ENCODE measurements around the gene INO80.

Gene INO80

DNA sequence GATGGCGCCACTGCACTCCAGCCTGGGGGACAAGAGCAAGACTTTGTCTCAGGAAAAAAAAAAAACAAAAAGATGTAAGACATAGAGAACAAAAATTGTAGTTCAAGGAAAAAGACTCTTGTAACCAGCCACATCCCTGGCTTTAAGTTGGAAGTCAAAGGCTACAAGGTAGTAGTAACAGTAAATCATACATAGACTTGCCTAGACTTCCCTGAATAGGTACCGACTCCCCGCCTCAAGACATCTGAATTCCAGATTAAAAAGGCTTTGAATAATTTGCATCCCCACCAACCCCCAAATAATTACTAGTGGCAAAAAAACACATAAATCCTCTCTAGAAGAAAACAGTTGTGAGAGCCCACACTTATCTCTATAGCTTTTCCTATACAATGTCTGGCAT is 55.6 kb downstream of the INO80 start:
- TF ChIP-seq, protein P1, sequence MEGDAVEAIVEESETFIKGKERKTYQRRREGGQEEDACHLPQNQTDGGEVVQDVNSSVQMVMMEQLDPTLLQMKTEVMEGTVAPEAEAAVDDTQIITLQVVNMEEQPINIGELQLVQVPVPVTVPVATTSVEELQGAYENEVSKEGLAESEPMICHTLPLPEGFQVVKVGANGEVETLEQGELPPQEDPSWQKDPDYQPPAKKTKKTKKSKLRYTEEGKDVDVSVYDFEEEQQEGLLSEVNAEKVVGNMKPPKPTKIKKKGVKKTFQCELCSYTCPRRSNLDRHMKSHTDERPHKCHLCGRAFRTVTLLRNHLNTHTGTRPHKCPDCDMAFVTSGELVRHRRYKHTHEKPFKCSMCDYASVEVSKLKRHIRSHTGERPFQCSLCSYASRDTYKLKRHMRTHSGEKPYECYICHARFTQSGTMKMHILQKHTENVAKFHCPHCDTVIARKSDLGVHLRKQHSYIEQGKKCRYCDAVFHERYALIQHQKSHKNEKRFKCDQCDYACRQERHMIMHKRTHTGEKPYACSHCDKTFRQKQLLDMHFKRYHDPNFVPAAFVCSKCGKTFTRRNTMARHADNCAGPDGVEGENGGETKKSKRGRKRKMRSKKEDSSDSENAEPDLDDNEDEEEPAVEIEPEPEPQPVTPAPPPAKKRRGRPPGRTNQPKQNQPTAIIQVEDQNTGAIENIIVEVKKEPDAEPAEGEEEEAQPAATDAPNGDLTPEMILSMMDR (IDR thresholded peaks at IDR 0.05; ENCODE audit: borderline replicate concordance, insufficient read depth, low read depth, low read length) = no peak
- H3K4me3 ChIP-seq (ENCODE audit: low read depth, low read length) = no peak overlapping the region

DNA sequence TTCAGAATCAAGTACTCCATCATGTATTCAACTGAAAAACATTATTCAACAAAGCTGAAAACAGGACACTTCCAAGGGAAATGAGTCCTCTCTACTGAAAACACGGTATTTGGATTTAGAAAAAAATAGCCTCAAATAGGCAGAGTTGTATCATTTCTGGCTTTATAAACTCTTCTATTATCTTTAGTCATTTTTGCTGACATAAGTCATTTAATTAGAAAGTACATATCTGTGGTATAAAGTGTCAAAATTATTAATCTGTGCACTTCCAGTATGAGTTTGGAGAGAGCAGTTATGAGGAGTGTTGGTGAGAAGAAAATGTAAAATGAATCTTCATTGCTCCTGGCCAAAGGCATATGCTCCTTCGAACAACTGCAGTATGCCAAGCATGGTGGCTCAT is 59.3 kb downstream of the INO80 start:
- no peak overlapping the region for H3K4me3 ChIP-seq (ENCODE audit: low read depth, low read length)
- TF ChIP-seq, protein P1 (IDR thresholded peaks at IDR 0.05; ENCODE audit: borderline replicate concordance, insufficient read depth, low read depth, low read length) = no peak

DNA sequence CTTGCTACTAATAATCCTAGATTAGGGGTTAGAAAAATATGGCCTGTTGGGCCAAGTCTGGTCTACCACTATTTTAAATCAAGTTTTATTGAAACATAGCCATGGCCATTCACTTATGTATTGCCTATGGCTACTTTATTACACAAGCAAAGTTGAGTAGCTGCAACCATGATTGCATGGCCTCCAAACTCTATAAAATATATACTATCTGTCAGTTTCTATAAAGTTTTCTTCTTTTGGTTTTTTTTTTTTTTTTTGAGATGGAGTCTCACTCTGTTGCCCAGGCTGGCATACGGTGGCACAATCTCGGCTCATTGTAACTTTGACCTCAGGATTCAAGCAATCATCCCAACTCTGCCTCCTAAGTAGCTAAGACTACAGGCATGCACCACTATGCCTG is 60.4 kb downstream of the INO80 start:
- TF ChIP-seq, protein P1 (IDR thresholded peaks at IDR 0.05; ENCODE audit: borderline replicate concordance, insufficient read depth, low read depth, low read length) = no peak
- no peak overlapping the region for H3K4me3 ChIP-seq (ENCODE audit: low read depth, low read length)

DNA sequence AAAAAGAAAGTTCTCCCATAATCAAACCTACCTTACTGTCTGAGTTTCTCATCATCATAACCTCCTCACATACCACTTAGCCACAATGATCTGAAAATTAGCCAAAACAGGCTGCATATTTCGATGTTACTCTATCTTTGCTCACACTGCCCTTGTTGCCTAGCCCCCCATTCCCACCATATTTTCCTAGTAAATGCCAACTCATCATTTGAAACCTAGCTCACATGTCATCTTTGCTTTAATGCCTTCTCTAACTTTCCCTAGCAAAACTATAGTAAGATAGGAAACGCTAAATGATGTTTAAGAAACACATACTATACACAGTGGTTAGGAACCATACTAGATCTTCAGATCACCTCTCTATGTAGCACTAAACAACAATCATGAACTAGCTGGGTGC is 64.9 kb downstream of the INO80 start:
- TF ChIP-seq, protein P1 (IDR thresholded peaks at IDR 0.05; ENCODE audit: borderline replicate concordance, insufficient read depth, low read depth, low read length) = no peak
- no peak overlapping the region for H3K4me3 ChIP-seq (ENCODE audit: low read depth, low read length)

DNA sequence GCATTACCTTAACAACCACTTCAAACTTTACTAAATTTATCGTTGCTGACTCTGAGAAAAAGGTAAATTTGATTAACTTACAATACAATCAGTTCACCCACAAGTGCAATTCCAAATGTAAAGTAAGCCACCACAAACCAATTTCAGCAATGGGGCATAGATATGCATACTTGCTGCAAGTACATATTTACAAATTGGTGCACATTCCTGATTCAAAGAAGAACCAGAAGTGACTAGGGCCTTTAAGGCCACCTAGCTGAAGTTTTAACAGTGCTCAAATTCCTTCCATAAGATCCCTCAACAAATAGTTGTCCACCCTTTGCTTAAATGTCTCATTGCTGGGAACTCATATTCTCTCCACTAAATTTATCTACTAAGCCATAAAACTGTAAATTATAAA is 67.2 kb downstream of the INO80 start:
- no peak overlapping the region for H3K4me3 ChIP-seq (ENCODE audit: low read depth, low read length)
- TF ChIP-seq, protein P1 (IDR thresholded peaks at IDR 0.05; ENCODE audit: borderline replicate concordance, insufficient read depth, low read depth, low read length) = no peak

DNA sequence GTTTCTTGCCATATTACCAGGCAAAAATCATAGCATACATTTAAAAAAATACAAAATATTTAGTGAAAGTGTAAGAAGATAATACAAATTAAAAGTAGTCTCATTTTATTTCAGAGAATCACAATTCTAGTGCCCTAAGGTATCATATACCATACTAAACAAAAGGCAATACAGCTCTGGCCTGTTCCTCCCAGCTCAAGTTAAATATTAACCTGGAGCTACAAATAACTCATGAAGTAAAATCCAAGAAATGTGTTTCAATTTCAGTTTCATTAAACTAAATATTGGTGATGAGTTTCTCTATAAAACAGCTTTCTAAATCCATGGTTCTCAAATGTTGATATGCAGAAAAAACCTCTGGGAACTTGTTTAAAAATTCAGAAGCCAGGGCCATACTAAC is 67.7 kb downstream of the INO80 start:
- TF ChIP-seq, protein P1 (IDR thresholded peaks at IDR 0.05; ENCODE audit: borderline replicate concordance, insufficient read depth, low read depth, low read length) = no peak
- H3K4me3 ChIP-seq (ENCODE audit: low read depth, low read length) = no peak overlapping the region

DNA sequence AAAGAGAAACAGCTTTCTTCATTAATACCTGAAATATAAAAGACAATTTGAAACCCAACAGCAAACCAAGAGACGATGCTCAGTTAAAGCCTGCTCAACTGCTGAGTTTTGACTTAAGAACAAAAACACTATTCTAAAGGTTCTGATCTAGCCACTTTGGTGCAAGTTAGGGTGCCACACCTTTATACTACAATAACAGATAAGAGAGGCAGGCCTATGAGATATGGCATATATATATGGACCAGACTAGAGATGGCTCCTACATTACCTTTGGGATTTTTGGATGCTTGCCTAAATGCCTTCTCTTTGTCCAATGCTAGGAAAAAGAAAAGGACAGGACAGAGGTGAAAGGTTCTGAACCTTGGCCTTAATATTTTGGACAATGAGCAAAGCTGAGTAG is 68.6 kb downstream of the INO80 start:
- no peak overlapping the region for H3K4me3 ChIP-seq (ENCODE audit: low read depth, low read length)
- TF ChIP-seq, protein P1 (IDR thresholded peaks at IDR 0.05; ENCODE audit: borderline replicate concordance, insufficient read depth, low read depth, low read length) = no peak

Data from GM12875 (cell line).